H9 (cell line): ENCODE measurements around the gene KHSRP. TPM values are rescaled to one million over a fixed set of nuclear protein-coding genes. Genes with fewer than 3 reads are reported as not detected.

Source experiments
- DNase-seq: peaks from one replicate; pipeline ENCODE4 v3.0.0-alpha.2; 2017
- H2AFZ ChIP-seq: one replicate; pipeline ENCODE4 v1.6.1; 2013; ENCODE audit warnings: mild to moderate bottlenecking, low read length, control low read depth, moderate library complexity
- H2AK5ac ChIP-seq: 2 replicates; pipeline ENCODE4 v1.6.1; 2013; ENCODE audit warnings: low read length, control low read depth, mixed read lengths; ENCODE audit not compliant: insufficient read length
- H2BK120ac ChIP-seq: one replicate; pipeline ENCODE4 v1.6.1; 2013; ENCODE audit warnings: low read depth, mild to moderate bottlenecking, low read length, control low read depth, inconsistent platforms; ENCODE audit not compliant: poor library complexity, severe bottlenecking
- H2BK12ac ChIP-seq: 2 replicates; pipeline ENCODE4 v1.6.1; 2013; ENCODE audit warnings: low read length, control low read depth, mixed read lengths, low read depth; ENCODE audit not compliant: insufficient read length
- H2BK15ac ChIP-seq: 2 replicates; pipeline ENCODE4 v1.6.1; 2013; ENCODE audit warnings: low read depth, low read length, control low read depth
- H2BK20ac ChIP-seq: one replicate; pipeline ENCODE4 v1.6.1; 2013; ENCODE audit warnings: low read depth, mild to moderate bottlenecking, low read length, control low read depth, inconsistent platforms; ENCODE audit not compliant: poor library complexity, severe bottlenecking
- H2BK5ac ChIP-seq: 2 replicates; pipeline ENCODE4 v1.6.1; 2013; ENCODE audit warnings: low read length, control low read depth, mixed read lengths; ENCODE audit not compliant: insufficient read length
- H3K14ac ChIP-seq: 2 replicates; pipeline ENCODE4 v1.6.1; 2013; ENCODE audit warnings: low read length, control low read depth; ENCODE audit not compliant: insufficient read depth
- H3K18ac ChIP-seq: 2 replicates; pipeline ENCODE4 v1.6.1; 2013; ENCODE audit warnings: low read depth, mild to moderate bottlenecking, mixed read lengths, low read length, control low read depth; ENCODE audit not compliant: insufficient read length
- H3K23ac ChIP-seq: 2 replicates; pipeline ENCODE4 v1.6.1; 2013; ENCODE audit warnings: low read length, control low read depth, mixed read lengths, low read depth; ENCODE audit not compliant: insufficient read length
- H3K23me2 ChIP-seq: 2 replicates; pipeline ENCODE4 v1.6.1; 2013; ENCODE audit warnings: low read depth, mild to moderate bottlenecking, mixed read lengths, low read length, control low read depth; ENCODE audit not compliant: insufficient read length, poor library complexity, severe bottlenecking
- H3K27ac ChIP-seq: 2 replicates; pipeline ENCODE4 v1.5.1; 2013; ENCODE audit warnings: low read length, control low read depth, mixed read lengths, low read depth; ENCODE audit not compliant: insufficient read length
- H3K27me3 ChIP-seq: 2 replicates; pipeline ENCODE4 v1.6.1; 2013; ENCODE audit warnings: low read length, control low read depth, inconsistent platforms; ENCODE audit not compliant: insufficient read depth
- H3K4ac ChIP-seq: 2 replicates; pipeline ENCODE4 v1.6.1; 2013; ENCODE audit warnings: low read depth, mild to moderate bottlenecking, control low read depth, inconsistent platforms, low read length, moderate library complexity
- H3K4me1 ChIP-seq: 2 replicates; pipeline ENCODE4 v1.6.1; 2013; ENCODE audit warnings: low read length, control low read depth, inconsistent platforms; ENCODE audit not compliant: insufficient read depth
- H3K4me2 ChIP-seq: 2 replicates; pipeline ENCODE4 v1.6.1; 2013; ENCODE audit warnings: low read length, control low read depth, mixed read lengths; ENCODE audit not compliant: insufficient read length, insufficient read depth
- H3K56ac ChIP-seq: 2 replicates; pipeline ENCODE4 v1.6.1; 2013; ENCODE audit warnings: low read depth, mild to moderate bottlenecking, mixed read lengths, low read length, control low read depth; ENCODE audit not compliant: insufficient read length
- H3K79me1 ChIP-seq: 2 replicates; pipeline ENCODE4 v1.6.1; 2013; ENCODE audit warnings: low read depth, mild to moderate bottlenecking, moderate library complexity, low read length, control low read depth, inconsistent platforms; ENCODE audit not compliant: insufficient read depth, poor library complexity, severe bottlenecking
- H3K79me2 ChIP-seq: 2 replicates; pipeline ENCODE4 v1.6.1; 2013; ENCODE audit warnings: low read length, control low read depth, inconsistent platforms; ENCODE audit not compliant: insufficient read depth
- H3K9ac ChIP-seq: 2 replicates; pipeline ENCODE4 v1.6.1; 2013; ENCODE audit warnings: low read length, control low read depth, mixed read lengths; ENCODE audit not compliant: insufficient read length; ENCODE audit errors: extremely low read depth
- H3K9me3 ChIP-seq: one replicate; pipeline ENCODE4 v1.6.1; 2013; ENCODE audit warnings: low read depth, low read length, inconsistent platforms; ENCODE audit not compliant: control insufficient read depth
- H3T11ph ChIP-seq: one replicate; pipeline ENCODE4 v1.6.1; 2013; ENCODE audit warnings: mild to moderate bottlenecking, low read length, control low read depth, inconsistent platforms
- H4K20me1 ChIP-seq: one replicate; pipeline ENCODE4 v1.6.1; 2013; ENCODE audit not compliant: control insufficient read depth, insufficient read length, insufficient read depth
- H4K5ac ChIP-seq: 2 replicates; pipeline ENCODE4 v1.6.1; 2013; ENCODE audit warnings: low read depth, mild to moderate bottlenecking, mixed read lengths, low read length, control low read depth; ENCODE audit not compliant: insufficient read length
- H4K8ac ChIP-seq: replicated peaks from 2 replicates; pipeline ENCODE4 v1.6.1; 2013; ENCODE audit warnings: low read length, control low read depth, mixed read lengths, low read depth; ENCODE audit not compliant: insufficient read length
- H4K91ac ChIP-seq: 2 replicates; pipeline ENCODE4 v1.6.1; 2013; ENCODE audit warnings: low read depth, mild to moderate bottlenecking, moderate library complexity, mixed read lengths, low read length, control low read depth; ENCODE audit not compliant: insufficient read length
- H3K27ac Mint-ChIP-seq, 3 experiments: 2 replicates in 2 of 3; 3 replicates in 1 of 3; pipeline ENCODE4 v1.8.0; 2020 to 2021; ENCODE audit warnings: mixed read lengths in 3 of 3, mild to moderate bottlenecking in 1 of 3, moderate library complexity in 1 of 3
- H3K27me3 Mint-ChIP-seq: 2 replicates; pipeline ENCODE4 v1.8.0; 2021; ENCODE audit warnings: low read depth, mild to moderate bottlenecking, moderate library complexity, mixed read lengths
- H3K36me3 Mint-ChIP-seq, 3 experiments: 2 replicates in 2 of 3; 3 replicates in 1 of 3; pipeline ENCODE4 v1.8.0; 2020 to 2021; ENCODE audit warnings: low read depth in 3 of 3, mixed read lengths in 3 of 3; ENCODE audit not compliant: insufficient read depth in 1 of 3
- H3K4me1 Mint-ChIP-seq, 2 experiments: 2 replicates each; pipeline ENCODE4 v1.8.0; 2020; ENCODE audit warnings: mixed read lengths in 2 of 2
- H3K4me3 Mint-ChIP-seq, 2 experiments: 2 replicates in 1 of 2; 3 replicates in 1 of 2; pipeline ENCODE4 v1.8.0; 2020 to 2021; ENCODE audit warnings: mild to moderate bottlenecking in 2 of 2, mixed read lengths in 2 of 2, moderate library complexity in 1 of 2
- H3K9me3 Mint-ChIP-seq, 2 experiments: 2 replicates in 1 of 2; 3 replicates in 1 of 2; pipeline ENCODE4 v1.8.0; 2020; ENCODE audit warnings: mild to moderate bottlenecking in 2 of 2, mixed read lengths in 2 of 2, moderate library complexity in 1 of 2
- WGBS: extraction: QIAGEN DNeasy Blood & Tissue Kit; methylation state at CpG from one replicate; pipeline ENCODE4 v1.1.7; 2013; ENCODE audit warnings: missing lambda C conversion rate, low lambda C conversion rate, mixed read lengths; ENCODE audit not compliant: insufficient read length; ENCODE audit errors: extremely low coverage; 5-methylcytosine and 5-hydroxymethylcytosine counted together
- total RNA-seq: library from RNA; stranded (reverse); gene quantifications from 2 replicates; pipeline ENCODE4 v1.2.1, GENCODE V29; 2021
- TF ChIP-seq, protein P1 (sequence below): fragments of 200-600 bp; sonication (generic); conservative IDR thresholded peaks from 3 replicates; pipeline ENCODE4 v1.8.0; 2021; ENCODE audit warnings: antibody characterized with exemption, mild to moderate bottlenecking

Gene KHSRP
- total RNA-seq, 1 experiment from 2014 or later: 602 TPM

DNA sequence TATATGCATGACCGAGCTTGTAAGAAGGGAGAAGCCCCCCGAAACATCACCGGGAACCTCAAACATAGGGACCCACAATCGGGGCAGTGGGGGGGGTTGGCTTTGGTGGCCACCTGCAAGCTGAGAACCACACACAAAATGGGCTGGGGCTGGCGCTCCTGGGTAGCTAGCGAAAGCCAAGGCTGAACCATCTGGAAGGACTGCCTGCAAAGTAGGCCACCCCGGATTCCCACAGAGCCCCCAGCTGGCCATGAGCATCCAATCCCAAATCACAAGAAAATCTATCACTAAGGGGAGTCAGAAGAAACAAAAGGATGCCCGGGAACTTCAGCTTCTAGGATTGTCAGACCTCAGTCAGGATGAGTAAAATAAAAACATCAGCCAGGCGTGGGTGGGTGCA lies 46.1 kb downstream of the KHSRP start:
- H2AFZ ChIP-seq: no peak overlapping the region
- TF ChIP-seq, protein P1, sequence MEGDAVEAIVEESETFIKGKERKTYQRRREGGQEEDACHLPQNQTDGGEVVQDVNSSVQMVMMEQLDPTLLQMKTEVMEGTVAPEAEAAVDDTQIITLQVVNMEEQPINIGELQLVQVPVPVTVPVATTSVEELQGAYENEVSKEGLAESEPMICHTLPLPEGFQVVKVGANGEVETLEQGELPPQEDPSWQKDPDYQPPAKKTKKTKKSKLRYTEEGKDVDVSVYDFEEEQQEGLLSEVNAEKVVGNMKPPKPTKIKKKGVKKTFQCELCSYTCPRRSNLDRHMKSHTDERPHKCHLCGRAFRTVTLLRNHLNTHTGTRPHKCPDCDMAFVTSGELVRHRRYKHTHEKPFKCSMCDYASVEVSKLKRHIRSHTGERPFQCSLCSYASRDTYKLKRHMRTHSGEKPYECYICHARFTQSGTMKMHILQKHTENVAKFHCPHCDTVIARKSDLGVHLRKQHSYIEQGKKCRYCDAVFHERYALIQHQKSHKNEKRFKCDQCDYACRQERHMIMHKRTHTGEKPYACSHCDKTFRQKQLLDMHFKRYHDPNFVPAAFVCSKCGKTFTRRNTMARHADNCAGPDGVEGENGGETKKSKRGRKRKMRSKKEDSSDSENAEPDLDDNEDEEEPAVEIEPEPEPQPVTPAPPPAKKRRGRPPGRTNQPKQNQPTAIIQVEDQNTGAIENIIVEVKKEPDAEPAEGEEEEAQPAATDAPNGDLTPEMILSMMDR: no peak
- no peak overlapping the region for H4K5ac ChIP-seq
- H3K4me1 Mint-ChIP-seq: peaks cover 7 to 20% of the 10 kb centered on the region in 2 experiments
- no CpG with 5 or more reads among the region's 9 CpGs for WGBS
- H4K8ac ChIP-seq: no peak overlapping the region
- no peak overlapping the region for H2BK120ac ChIP-seq
- H2BK20ac ChIP-seq: no peak overlapping the region
- H2BK5ac ChIP-seq: no peak overlapping the region
- no peaks in the 10 kb centered on the region for H3K23me2 ChIP-seq
- no peak overlapping the region for H3K27ac ChIP-seq
- H3K9ac ChIP-seq: no peak overlapping the region
- H3K23ac ChIP-seq: no peak overlapping the region
- peaks cover 4% of the 10 kb centered on the region in 2 experiments; a peak in 4 of 5 replicates for H3K9me3 Mint-ChIP-seq
- no peak overlapping the region for H3K56ac ChIP-seq
- no peaks in the 10 kb centered on the region for H4K20me1 ChIP-seq
- H3K4me1 ChIP-seq: no peaks in the 10 kb centered on the region
- H4K91ac ChIP-seq: no peak overlapping the region
- H2AK5ac ChIP-seq: no peak overlapping the region
- H3K79me1 ChIP-seq: no peaks in the 10 kb centered on the region
- H3K36me3 Mint-ChIP-seq: peaks cover 38 to 50% (median 47%) of the 10 kb centered on the region in 3 experiments
- no peaks in the 10 kb centered on the region for H3K27me3 ChIP-seq
- H2BK12ac ChIP-seq: no peak overlapping the region
- DNase-seq: no peak
- no peak overlapping the region for H2BK15ac ChIP-seq
- no peak overlapping the region for H3K14ac ChIP-seq
- H3K27me3 Mint-ChIP-seq: no peaks in the 10 kb centered on the region
- no peak overlapping the region for H3K4ac ChIP-seq
- no peak overlapping the region for H3K4me2 ChIP-seq
- H3K9me3 ChIP-seq: no peaks in the 10 kb centered on the region
- no peaks in the 10 kb centered on the region for H3K79me2 ChIP-seq
- 0 out of 7 replicates have a peak overlapping the region, but pooled peaks of 1 of the 3 experiments have one; percentile 28 for H3K27ac Mint-ChIP-seq
- no peak overlapping the region for H3T11ph ChIP-seq
- H3K18ac ChIP-seq: no peak overlapping the region
- no peak overlapping the region for H3K4me3 Mint-ChIP-seq
